AG10803 (cell line): ENCODE measurements around the gene ZNHIT6.
"Not testable (repeated sequence)": the region's sequence is repeated elsewhere in the genome, so short reads cannot be mapped to it uniquely, and the experiment has no call there.

ENCODE experiments used
- DNase-seq: peaks from one replicate; pipeline ENCODE4 v3.0.0; 2010; ENCODE audit warnings: low read depth
- H3K4me3 ChIP-seq: 2 replicates; pipeline ENCODE4 v1.5.1; 2011; ENCODE audit warnings: mild to moderate bottlenecking, low read length, control low read depth
- CTCF ChIP-seq: conservative IDR thresholded peaks from 2 replicates; pipeline ENCODE4 v1.5.1; 2011; ENCODE audit warnings: mild to moderate bottlenecking, low read length, control low read depth, inconsistent platforms

The ZNHIT6 gene

GRCh38 chr1:85656256-85656655 is 52.0 kb downstream of the ZNHIT6 start:
- DNase-seq: peak; percentile 12

GRCh38 chr1:85655315-85655714 is 52.9 kb downstream of the ZNHIT6 start:
- H3K4me3 ChIP-seq: no peak overlapping the region
- no peak for TF ChIP-seq CTCF
- no peak for DNase-seq

More at GRCh38 chr1:85656256-85656655, 52.0 kb downstream of the ZNHIT6 start:
- H3K4me3 ChIP-seq: no peak overlapping the region
- no peak for TF ChIP-seq CTCF

GRCh38 chr1:85654066-85654782 is 54.0 kb downstream of the ZNHIT6 start:
- no peak for TF ChIP-seq CTCF
- DNase-seq: peak; percentile 21
- H3K4me3 ChIP-seq: no peak overlapping the region

- H3K4me3 ChIP-seq: no peak overlapping the region
- TF ChIP-seq CTCF: no peak
- no peak for DNase-seq
Observed at GRCh38 chr1:85652327-85652726, 55.9 kb downstream of the ZNHIT6 start.

GRCh38 chr1:85650645-85651044 is 57.6 kb downstream of the ZNHIT6 start:
- DNase-seq: no peak
- H3K4me3 ChIP-seq: no peak overlapping the region
- TF ChIP-seq CTCF: no peak

- no peak for DNase-seq
- TF ChIP-seq CTCF: no peak
- H3K4me3 ChIP-seq: no peak overlapping the region
Observed at GRCh38 chr1:85649591-85649990, 58.6 kb downstream of the ZNHIT6 start.

GRCh38 chr1:85641598-85642556 is 66.4 kb downstream of the ZNHIT6 start:
- not testable (repeated sequence) for DNase-seq

GRCh38 chr1:85639920-85640319 is 68.3 kb downstream of the ZNHIT6 start:
- DNase-seq, H3K4me3 ChIP-seq: not testable (repeated sequence)

More at GRCh38 chr1:85641598-85642556, 66.4 kb downstream of the ZNHIT6 start:
- not testable (repeated sequence) for H3K4me3 ChIP-seq
